ENCODE results near the gene TNNT1.

- TF ChIP-seq CTCF (IDR thresholded peaks at IDR 0.05; ENCODE audit: low read depth, low read length): no peak
- TF ChIP-seq POLR2A (IDR thresholded peaks at IDR 0.05; ENCODE audit: extremely low read depth, insufficient read length): no peak
- no peak for TF ChIP-seq MAX (IDR thresholded peaks at IDR 0.05; ENCODE audit: low read depth, low read length)
- no peak for TF ChIP-seq MYC (IDR thresholded peaks at IDR 0.05; ENCODE audit: low read depth, low read length)
These were observed 36.0 kb downstream of the TNNT1 start for GRCh38 chr19:55112777-55113569.

All from NB4 (cell line).